Psoas muscle (tissue), 8 donors: ENCODE results near the gene EIF4EBP2. TPM values are rescaled to one million over a fixed set of nuclear protein-coding genes. Genes with fewer than 3 reads are reported as not detected.

ENCODE experiments used
- ATAC-seq, 4 donors: fragments of 200-7000 bp; cut with Tn5 transposase; one replicate each; pipeline ENCODE4 v1.9.1; 2020; ENCODE audit warnings: moderate library complexity in 3 of 4, mild to moderate bottlenecking in 2 of 4
- DNase-seq, 2 donors: peaks; one replicate each; pipeline ENCODE4 v3.0.0-alpha.2; 2020
- H3K27ac ChIP-seq: fragments of 200-600 bp; one replicate; pipeline ENCODE4 v1.8.0; 2022
- H3K27me3 ChIP-seq, 3 donors: fragments of 200-600 bp in 1 of 3; one replicate each; pipeline versions ENCODE4 v1.6.1 to v1.8.0; 2013 to 2022; ENCODE audit warnings: low read length in 2 of 3, mild to moderate bottlenecking in 2 of 3, moderate library complexity in 1 of 3; ENCODE audit not compliant: insufficient read depth in 3 of 3
- H3K36me3 ChIP-seq, 2 donors: fragments of 200-600 bp in 1 of 2; one replicate each; pipeline versions ENCODE4 v1.6.1 to v1.8.0; 2013 to 2022; ENCODE audit warnings: low read depth in 1 of 2, mild to moderate bottlenecking in 1 of 2, moderate library complexity in 1 of 2; ENCODE audit not compliant: insufficient read depth in 1 of 2
- H3K4me1 ChIP-seq: fragments of 200-600 bp; one replicate; pipeline ENCODE4 v1.8.0; 2022
- H3K4me3 ChIP-seq: fragments of 200-600 bp; one replicate; pipeline ENCODE4 v1.8.0; 2022; ENCODE audit warnings: mild to moderate bottlenecking
- H3K9me3 ChIP-seq: fragments of 200-600 bp; one replicate; pipeline ENCODE4 v1.8.0; 2022
- WGBS, 3 donors: extraction: QIAGEN DNeasy Blood & Tissue Kit; methylation state at CpG; one replicate each; pipeline versions ENCODE4 v1.1.6 to v1.1.7; 2013; 5-methylcytosine and 5-hydroxymethylcytosine counted together
- intact Hi-C, 2 donors: fragments of 100-400 bp; cut with DNase I; formaldehyde crosslinking; loops; one replicate each; pipeline versions ENCODE4 v1.11.0 to v1.14.2; 2022
- polyA plus RNA-seq, 3 donors: library from polyadenylated mRNA; stranded (reverse); fragments of 200-250 nt; gene quantifications; one replicate each; pipeline ENCODE4 v1.2.3, GENCODE V29; 2013
- total RNA-seq, 4 donors: library from RNA; stranded (reverse); fragmentation: NEBNext Ultra II Directional in 2 of 4; extraction: Animal tissue kit (Norgen Biotek cat#: 25700) in 2 of 4; gene quantifications; one replicate each; pipeline versions ENCODE4 v1.2.1 to v1.2.4, GENCODE V29; 2021 to 2023
- TF ChIP-seq, protein P1 (sequence below): fragments of 200-600 bp; IDR thresholded peaks from one replicate; pipeline ENCODE4 v1.8.0; 2022; ENCODE audit warnings: antibody characterized with exemption
- donor health status: healthy with polysubstance abuse.
- donor health status: DM: no; HTN: no; CAD: no; lungs with moderate emphysema.
- donor health status: Bipolar disorder and iron deficiency.
- donor health status: healthy.
- donor health status: DM: yes; HTN: yes; CAD: no.
- donor health status: DM: no; HTN: no; CAD: no.
- donor health status: DM: no; HTN: no; CAD: no.
- donor health status: DM: yes; HTN: yes; CAD: no.

Gene EIF4EBP2
- total and polyA plus RNA-seq, 7 donors = 13.0 to 76.6 (median 49.5) TPM

DNA sequence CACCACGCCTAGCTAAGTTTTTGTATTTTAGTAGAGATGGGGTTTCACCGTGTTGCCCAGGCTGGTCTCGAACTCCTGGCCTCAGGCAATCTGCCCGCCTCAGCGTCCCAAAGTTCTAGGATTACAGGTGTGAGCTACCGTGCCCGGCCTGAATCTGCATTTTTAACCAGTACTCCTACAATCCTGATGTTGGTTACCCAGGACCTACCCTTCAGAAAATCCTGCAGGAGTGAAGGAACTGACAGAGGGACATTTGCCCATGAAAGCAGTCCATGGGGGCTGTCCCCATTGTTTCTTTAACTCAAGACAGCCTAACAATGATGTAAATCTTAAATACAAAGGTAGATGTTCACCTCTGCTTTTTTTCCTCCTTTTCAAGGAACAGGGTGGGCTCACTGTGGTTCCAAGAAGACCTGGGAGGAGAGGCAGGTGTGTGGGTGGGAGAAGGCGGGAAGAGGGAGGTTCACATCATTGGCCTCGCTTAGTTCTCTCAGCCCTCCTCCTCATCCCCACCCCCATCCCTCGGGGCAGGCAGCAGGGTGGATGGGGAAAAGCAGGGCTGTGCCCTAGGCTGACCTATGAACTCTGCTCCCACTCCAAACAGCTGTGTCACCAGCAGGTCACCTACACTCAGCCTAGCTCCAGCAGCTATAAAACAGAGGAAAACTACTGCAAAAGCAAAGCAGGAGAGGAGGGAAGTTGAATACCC is 35.0 kb upstream of the EIF4EBP2 start:
- Histone ChIP-seq H3K27me3 (no peaks in the 10 kb centered on the region), H3K36me3 (peaks cover 0 to 10% of the 10 kb centered on the region in 2 donors), H3K4me1 (peaks cover 16% of the 10 kb centered on the region), H3K4me3 (no peak overlapping the region), H3K27ac (peak overlapping the region; percentile 54), H3K9me3 (no peaks in the 10 kb centered on the region)
- 57 to 77% (median 60%) methylated on average over 10 of the region's 10 CpGs for WGBS, 3 donors
- DNase-seq = no peak
- TF ChIP-seq, protein P1, sequence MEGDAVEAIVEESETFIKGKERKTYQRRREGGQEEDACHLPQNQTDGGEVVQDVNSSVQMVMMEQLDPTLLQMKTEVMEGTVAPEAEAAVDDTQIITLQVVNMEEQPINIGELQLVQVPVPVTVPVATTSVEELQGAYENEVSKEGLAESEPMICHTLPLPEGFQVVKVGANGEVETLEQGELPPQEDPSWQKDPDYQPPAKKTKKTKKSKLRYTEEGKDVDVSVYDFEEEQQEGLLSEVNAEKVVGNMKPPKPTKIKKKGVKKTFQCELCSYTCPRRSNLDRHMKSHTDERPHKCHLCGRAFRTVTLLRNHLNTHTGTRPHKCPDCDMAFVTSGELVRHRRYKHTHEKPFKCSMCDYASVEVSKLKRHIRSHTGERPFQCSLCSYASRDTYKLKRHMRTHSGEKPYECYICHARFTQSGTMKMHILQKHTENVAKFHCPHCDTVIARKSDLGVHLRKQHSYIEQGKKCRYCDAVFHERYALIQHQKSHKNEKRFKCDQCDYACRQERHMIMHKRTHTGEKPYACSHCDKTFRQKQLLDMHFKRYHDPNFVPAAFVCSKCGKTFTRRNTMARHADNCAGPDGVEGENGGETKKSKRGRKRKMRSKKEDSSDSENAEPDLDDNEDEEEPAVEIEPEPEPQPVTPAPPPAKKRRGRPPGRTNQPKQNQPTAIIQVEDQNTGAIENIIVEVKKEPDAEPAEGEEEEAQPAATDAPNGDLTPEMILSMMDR = no peak
- intact Hi-C loops = no loop called here
- no peak for ATAC-seq

DNA sequence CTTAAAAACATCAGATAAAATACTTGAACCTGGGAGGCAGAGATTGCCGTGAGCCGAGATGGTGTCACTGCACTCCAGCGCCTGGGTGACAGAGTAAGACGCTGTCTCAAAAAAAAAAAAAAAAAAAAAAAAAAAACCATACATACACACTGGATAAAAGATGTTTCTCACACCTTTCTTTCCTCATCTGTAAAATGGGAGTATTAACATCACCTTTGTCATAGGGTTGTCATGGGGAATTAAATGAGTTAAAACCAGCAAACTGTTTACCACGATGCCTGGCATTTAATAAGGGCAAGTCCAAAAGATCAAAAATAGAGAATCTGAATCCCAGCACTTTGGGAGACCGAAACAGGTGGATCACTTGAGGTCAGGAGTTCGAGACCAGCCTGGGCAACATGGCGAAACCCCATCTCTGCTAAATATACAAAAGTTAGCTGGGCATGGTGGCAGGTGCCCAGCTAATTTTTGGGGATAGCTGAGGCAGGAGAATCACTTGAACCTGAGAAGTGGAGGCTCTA is 34.4 kb upstream of the EIF4EBP2 start:
- intact Hi-C loops = no loop called here
- Histone ChIP-seq H3K36me3 (peaks cover 0 to 15% of the 10 kb centered on the region in 2 donors), H3K27me3 (no peaks in the 10 kb centered on the region), H3K27ac (peak overlapping the region; percentile 54), H3K9me3 (no peaks in the 10 kb centered on the region), H3K4me1 (peaks cover 12% of the 10 kb centered on the region), H3K4me3 (no peak overlapping the region)
- TF ChIP-seq, protein P1 = no peak
- no peak for ATAC-seq
- no peak for DNase-seq
- 65 to 89% (median 73%) methylated on average over 8 of the region's 8 CpGs for WGBS, 3 donors

DNA sequence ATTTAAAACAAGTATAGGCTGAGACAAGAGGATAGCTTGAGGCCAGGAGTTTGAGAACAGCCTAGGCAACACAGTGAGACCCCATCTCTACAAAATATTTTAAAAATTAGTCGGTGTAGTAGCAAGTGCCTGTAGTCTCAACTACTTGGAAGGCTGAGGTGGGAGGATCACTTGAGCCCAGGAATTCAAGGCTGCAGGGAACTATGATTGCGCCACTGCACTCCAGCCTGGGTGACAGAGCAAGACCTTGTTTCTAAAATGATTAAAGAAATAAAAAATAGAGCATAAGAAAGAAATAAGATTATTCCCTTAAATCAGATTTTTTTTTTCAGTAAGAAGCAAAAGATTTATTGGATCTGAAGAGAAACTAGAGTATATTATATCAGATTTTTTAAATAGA is 33.2 kb upstream of the EIF4EBP2 start:
- DNase-seq (no peak), ATAC-seq (peak in 2 of 4 donors; percentile 39 to 53)
- 78 to 93% (median 91%) methylated on average over 2 of the region's 2 CpGs for WGBS, 3 donors
- TF ChIP-seq, protein P1 = no peak
- Histone ChIP-seq H3K9me3 (no peaks in the 10 kb centered on the region), H3K36me3 (peaks cover 0 to 27% of the 10 kb centered on the region in 2 donors), H3K27me3 (no peaks in the 10 kb centered on the region), H3K4me1 (peaks cover 12% of the 10 kb centered on the region), H3K27ac (peak overlapping the region; percentile 54), H3K4me3 (no peak overlapping the region)
- intact Hi-C loops = no loop called here

DNA sequence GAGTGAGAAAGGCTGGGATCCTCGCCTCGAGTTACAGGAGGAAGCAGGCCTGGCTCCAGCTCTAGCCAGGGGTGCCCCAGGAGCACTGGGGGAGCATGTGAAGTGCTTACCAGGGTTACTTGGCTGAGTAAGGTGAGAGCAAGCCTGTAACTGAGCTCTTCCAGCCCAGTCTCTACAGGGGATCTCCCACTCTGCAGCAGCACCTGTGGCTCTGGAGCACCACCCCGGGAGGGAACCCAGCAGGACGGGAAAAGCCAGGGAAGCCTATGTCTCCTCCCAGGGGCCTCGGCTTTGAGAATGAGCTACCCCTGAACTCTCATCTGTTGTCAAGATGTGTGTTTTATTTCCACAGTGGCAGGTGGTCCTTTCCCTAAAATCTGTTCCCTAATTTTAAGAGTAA is 32.1 kb upstream of the EIF4EBP2 start:
- Histone ChIP-seq H3K36me3 (peaks cover 0 to 32% of the 10 kb centered on the region in 2 donors), H3K9me3 (no peaks in the 10 kb centered on the region), H3K27ac (peak overlapping the region; percentile 36), H3K4me1 (peaks cover 18% of the 10 kb centered on the region), H3K4me3 (no peak overlapping the region), H3K27me3 (no peaks in the 10 kb centered on the region)
- DNase-seq (no peak), ATAC-seq (no peak)
- intact Hi-C loops = no loop called here
- TF ChIP-seq, protein P1 = no peak
- WGBS, 3 donors = 14 to 35% (median 28%) methylated on average over 5 of the region's 5 CpGs
